HepG2 (cell line): ENCODE data around the gene GNAI2. TPM values are rescaled to one million over a fixed set of nuclear protein-coding genes. Genes with fewer than 3 reads are reported as not detected.

Source experiments
- CHD4 ChIP-seq: fragments of 200-600 bp; sonication (generic); IDR thresholded peaks from 2 replicates; pipeline ENCODE4 v1.7.0; 2017; ENCODE audit warnings: mild to moderate bottlenecking, low read length, borderline replicate concordance
- EP300 ChIP-seq, 3 experiments: sonication (generic) in 1 of 3; formaldehyde crosslinking in 1 of 3; IDR thresholded peaks; 2 replicates each; pipeline versions ENCODE4 v1.5.1 to v1.6.1; 2011 to 2020; ENCODE audit warnings: low read depth in 2 of 3, low read length in 2 of 3, borderline replicate concordance in 1 of 3, improper control_type of control experiment in 1 of 3, mild to moderate bottlenecking in 1 of 3, missing genetic modification reagents in 1 of 3, moderate library complexity in 1 of 3
- HES4 ChIP-seq: sonication (generic); formaldehyde crosslinking; IDR thresholded peaks from 2 replicates; pipeline ENCODE4 v1.9.0; 2021; ENCODE audit warnings: mild to moderate bottlenecking, missing genetic modification reagents, borderline replicate concordance
- HNF1B ChIP-seq: sonication (generic); formaldehyde crosslinking; IDR thresholded peaks from 2 replicates; pipeline ENCODE4 v1.5.1; 2020; ENCODE audit warnings: mild to moderate bottlenecking, moderate library complexity, missing genetic modification reagents
- MAFG ChIP-seq: sonication (generic); formaldehyde crosslinking; IDR thresholded peaks from 2 replicates; pipeline ENCODE4 v1.5.1; 2020; ENCODE audit warnings: mild to moderate bottlenecking, missing genetic modification reagents
- REST ChIP-seq, 2 experiments: IDR thresholded peaks; 2 replicates each; pipeline ENCODE4 v1.6.1; 2011 to 2012; ENCODE audit warnings: low read length in 2 of 2, borderline replicate concordance in 1 of 2, low read depth in 1 of 2, mild to moderate bottlenecking in 1 of 2, moderate library complexity in 1 of 2
- RNF2 ChIP-seq: fragments of 450-650 bp; conservative IDR thresholded peaks from 2 replicates; pipeline ENCODE4 v1.6.1; 2016; ENCODE audit warnings: low read depth
- ZBTB44 ChIP-seq: sonication (generic); formaldehyde crosslinking; IDR thresholded peaks from 2 replicates; pipeline ENCODE4 v1.4.0; 2020; ENCODE audit warnings: missing genetic modification reagents
- ZNF354B ChIP-seq: sonication (generic); formaldehyde crosslinking; IDR thresholded peaks from 2 replicates; pipeline ENCODE4 v1.8.0; 2022; ENCODE audit warnings: mild to moderate bottlenecking, missing genetic modification reagents
- ZNF407 ChIP-seq: sonication (generic); formaldehyde crosslinking; IDR thresholded peaks from one replicate; pipeline ENCODE4 v1.5.1; 2020; ENCODE audit warnings: mild to moderate bottlenecking, missing genetic modification reagents; ENCODE audit errors: not compliant biosample characterization
- ZNF572 ChIP-seq: sonication (generic); formaldehyde crosslinking; IDR thresholded peaks from 2 replicates; pipeline ENCODE4 v1.5.1; 2020; ENCODE audit warnings: mild to moderate bottlenecking, missing genetic modification reagents
- ZNF766 ChIP-seq: sonication (generic); formaldehyde crosslinking; IDR thresholded peaks from 2 replicates; pipeline ENCODE4 v1.5.0; 2020; ENCODE audit warnings: missing genetic modification reagents, borderline replicate concordance
- polyA plus RNA-seq, 8 experiments: library from polyadenylated mRNA; depleted of rRNA in 3 of 8; stranded (reverse) in 7 of 8; unstranded in 1 of 8; fragments of >200 nt; fragmentation: Illumina TruSeq in 4 of 8; extraction: Trizol in 4 of 8; gene quantifications; 2 replicates each; pipeline versions ENCODE4 v1.2.1 to v1.2.3, GENCODE V29; 2011 to 2016; ENCODE audit warnings: low read depth in 4 of 8, missing spikeins in 1 of 8, mixed read lengths in 1 of 8; ENCODE audit not compliant: insufficient read depth in 1 of 8
- total RNA-seq, 5 experiments: library from RNA; depleted of rRNA; stranded (reverse); fragments of >200 nt; fragmentation: Illumina TruSeq; extraction: Trizol; gene quantifications; 2 replicates each; pipeline ENCODE4 v1.2.3, GENCODE V29; 2016; ENCODE audit warnings: low read depth in 1 of 5

GNAI2 gene
- total and polyA plus RNA-seq, 2 of the 13 experiments (the other 11 are each of a cell fraction or from before 2014, with no cell fraction given) = 51.1 to 66.2 TPM

- TF ChIP-seq REST (IDR thresholded peaks at IDR 0.05; ENCODE audit: borderline replicate concordance in 1 of 2, low read depth in 1 of 2, low read length in 2 of 2) = peak in 1 of 2 experiments; percentile 71; a peak in 1 of 4 replicates
- TF ChIP-seq ZNF766 (CRISPR knock-in tag) = no peak
- no peak for TF ChIP-seq MAFG (CRISPR knock-in tag)
- TF ChIP-seq ZNF354B (CRISPR knock-in tag) = no peak
- TF ChIP-seq CHD4 = no peak
- no peak for TF ChIP-seq ZNF407 (CRISPR knock-in tag)
- peak; percentile 79; the same call in 1 of the 2 replicates for TF ChIP-seq HES4 (CRISPR knock-in tag)
- no peak for TF ChIP-seq HNF1B (CRISPR knock-in tag)
- TF ChIP-seq ZBTB44 = no peak
- no peak for TF ChIP-seq EP300 (IDR thresholded peaks at IDR 0.05; ENCODE audit: low read depth in 2 of 2, low read length in 2 of 2)
- TF ChIP-seq EP300 (CRISPR knock-in tag; IDR thresholded peaks at IDR 0.05; ENCODE audit: borderline replicate concordance) = no peak
- TF ChIP-seq ZNF572 (CRISPR knock-in tag) = no peak
- no peak for TF ChIP-seq RNF2
These were observed at the start of gene GNAI2 (continued) for GRCh38 chr3:50235716-50236483.
